K562 (cell line): ENCODE data around the gene PKD1L1. TPM values are rescaled to one million over a fixed set of nuclear protein-coding genes. Genes with fewer than 3 reads are reported as not detected.

Experiments used
- CREM ChIP-seq: IDR thresholded peaks from 2 replicates; pipeline ENCODE4 v1.6.1; 2014; ENCODE audit warnings: antibody characterized with exemption, low read depth
- FOSL1 ChIP-seq: fragments of 200-800 bp; sonication (Bioruptor generic); conservative IDR thresholded peaks from 2 replicates; pipeline ENCODE4 v1.6.1; 2016; ENCODE audit warnings: missing genetic modification characterization, missing compliant biosample characterization
- GTF2B ChIP-seq: IDR thresholded peaks from 2 replicates; pipeline ENCODE4 v1.6.1; 2011; ENCODE audit not compliant: insufficient read length; ENCODE audit errors: extremely low read depth
- MBD1 ChIP-seq: fragments of 250-450 bp; sonication (Bioruptor Pico); IDR thresholded peaks from 2 replicates; pipeline ENCODE4 v1.8.0; 2022; ENCODE audit warnings: inconsistent platforms
- MXI1 ChIP-seq: IDR thresholded peaks from 2 replicates; pipeline ENCODE4 v1.6.1; 2011; ENCODE audit warnings: low read depth, mild to moderate bottlenecking, improper control_type of control experiment, low read length
- MYC ChIP-seq, 2 experiments: fragments of 250-450 bp in 1 of 2; sonication (Bioruptor Pico) in 1 of 2; IDR thresholded peaks; 2 replicates each; pipeline versions ENCODE4 v1.5.1 to v1.6.1; 2012 to 2021; ENCODE audit warnings: low read depth in 2 of 2, borderline replicate concordance in 1 of 2, improper control_type of control experiment in 1 of 2, low read length in 1 of 2, mild to moderate bottlenecking in 1 of 2, moderate library complexity in 1 of 2
- PHF8 ChIP-seq: fragments of 200-600 bp; sonication (generic); IDR thresholded peaks from 2 replicates; pipeline ENCODE4 v1.6.1; 2012; ENCODE audit warnings: mixed run types, mild to moderate bottlenecking, inconsistent platforms, low read length, moderate library complexity, borderline replicate concordance
- SIRT6 ChIP-seq: IDR thresholded peaks from one replicate; pipeline ENCODE4 v1.6.1; 2012; ENCODE audit warnings: low read depth, mild to moderate bottlenecking, control low read depth, inconsistent platforms, low read length, moderate library complexity
- STAT5A ChIP-seq: IDR thresholded peaks from 2 replicates; pipeline ENCODE4 v1.6.1; 2012; ENCODE audit warnings: low read length, inconsistent platforms, borderline replicate concordance
- TAF1 ChIP-seq: IDR thresholded peaks from 2 replicates; pipeline ENCODE4 v1.6.1; 2011; ENCODE audit warnings: mild to moderate bottlenecking, low read length, moderate library complexity; ENCODE audit not compliant: insufficient read depth, control insufficient read depth, severe bottlenecking; ENCODE audit errors: extremely low read depth
- TFAP4 ChIP-seq: sonication (generic); formaldehyde crosslinking; IDR thresholded peaks from 2 replicates; pipeline ENCODE4 v1.8.0; 2022; ENCODE audit warnings: missing genetic modification reagents, mild to moderate bottlenecking, moderate library complexity, borderline replicate concordance
- YBX1 ChIP-seq: fragments of 450-650 bp; IDR thresholded peaks from 2 replicates; pipeline ENCODE4 v1.7.1; 2016; ENCODE audit warnings: mild to moderate bottlenecking
- ZHX1 ChIP-seq: fragments of 150-350 bp; conservative IDR thresholded peaks from 2 replicates; pipeline ENCODE4 v1.6.1; 2014; ENCODE audit warnings: low read length
- ZNF347 ChIP-seq: fragments of 450-650 bp; formaldehyde crosslinking; IDR thresholded peaks from 2 replicates; pipeline ENCODE4 v1.4.0; 2020; ENCODE audit warnings: low read depth, mild to moderate bottlenecking, moderate library complexity
- polyA plus RNA-seq, 8 experiments: library from polyadenylated mRNA; depleted of rRNA in 4 of 8; stranded (reverse) in 5 of 8; unstranded in 3 of 8; fragments of >200 nt; fragmentation: Nextera tagmentation in 2 of 8; fragmentation: Illumina TruSeq in 1 of 8; extraction: Ambion mirVana in 2 of 8; extraction: Trizol in 1 of 8; gene quantifications; 2 replicates each; pipeline versions ENCODE4 v1.2.1 to v1.2.3, GENCODE V29; 2011 to 2014; ENCODE audit warnings: inconsistent platforms in 1 of 8, missing spikeins in 1 of 8
- total RNA-seq, 7 experiments: library from RNA; depleted of rRNA in 6 of 7; stranded (reverse); fragments of >200 nt in 6 of 7; fragmentation: Illumina TruSeq in 2 of 7; extraction: Trizol in 2 of 7; gene quantifications; 2 replicates each; pipeline versions ENCODE4 v1.2.1 to v1.2.3, GENCODE V29; 2011 to 2021; ENCODE audit warnings: low replicate concordance in 1 of 7

The PKD1L1 gene
- total and polyA plus RNA-seq, 9 of the 15 experiments (the other 6 are each of a cell fraction or from before 2014, with no cell fraction given): 0.01 to 0.02 TPM; not detected in 7

GRCh38 chr7:47764746-47765145 lies 183.5 kb downstream of the PKD1L1 start (continued):
- TF ChIP-seq TFAP4 (CRISPR knock-in tag) (no peak), TAF1 (no peak), STAT5A (no peak), YBX1 (no peak), MBD1 (no peak), SIRT6 (no peak), ZNF347 (no peak), ZHX1 (no peak), FOSL1 (tag) (no peak), PHF8 (no peak), MYC (IDR thresholded peaks at IDR 0.05; ENCODE audit: low read depth, low read length) (no peak), MYC (CRISPR knock-in tag; IDR thresholded peaks at IDR 0.05; ENCODE audit: borderline replicate concordance, low read depth) (no peak), GTF2B (no peak), CREM (no peak), MXI1 (no peak)
